AG09319 (cell line): ENCODE measurements around the gene SNX30.

Experiments used
- DNase-seq: peaks from one replicate; pipeline ENCODE4 v3.0.0-alpha.2; 2010; ENCODE audit warnings: low read depth; ENCODE audit errors: extremely low read depth
- CTCF ChIP-seq: IDR thresholded peaks from 2 replicates; pipeline ENCODE4 v1.5.1; 2011; ENCODE audit warnings: low read depth, mild to moderate bottlenecking, inconsistent platforms, low read length, moderate library complexity

Gene SNX30

GRCh38 chr9:112873773-112874405 lies 123.3 kb downstream of the SNX30 start:
- TF ChIP-seq CTCF: no peak
- no peak for DNase-seq

DNA sequence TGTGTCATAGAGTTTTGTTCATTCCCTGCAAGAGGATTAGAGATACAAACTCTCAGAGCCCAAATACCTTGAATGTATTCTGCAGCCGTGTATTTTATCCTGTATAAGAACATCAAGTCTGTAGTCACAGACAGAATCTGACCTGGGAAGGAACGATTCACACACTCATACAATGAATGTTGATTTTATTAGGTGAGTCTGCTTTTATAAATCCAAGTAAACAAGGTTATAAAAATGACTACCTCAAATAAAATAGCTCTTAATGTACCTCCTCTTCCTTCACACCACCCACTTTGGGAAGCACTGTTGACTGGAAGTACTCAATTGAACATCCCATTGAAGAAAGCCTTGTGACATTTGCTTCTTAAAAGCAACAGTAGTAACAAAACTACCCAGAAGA lies 128.2 kb downstream of the SNX30 start:
- TF ChIP-seq CTCF: no peak
- DNase-seq: no peak

DNA sequence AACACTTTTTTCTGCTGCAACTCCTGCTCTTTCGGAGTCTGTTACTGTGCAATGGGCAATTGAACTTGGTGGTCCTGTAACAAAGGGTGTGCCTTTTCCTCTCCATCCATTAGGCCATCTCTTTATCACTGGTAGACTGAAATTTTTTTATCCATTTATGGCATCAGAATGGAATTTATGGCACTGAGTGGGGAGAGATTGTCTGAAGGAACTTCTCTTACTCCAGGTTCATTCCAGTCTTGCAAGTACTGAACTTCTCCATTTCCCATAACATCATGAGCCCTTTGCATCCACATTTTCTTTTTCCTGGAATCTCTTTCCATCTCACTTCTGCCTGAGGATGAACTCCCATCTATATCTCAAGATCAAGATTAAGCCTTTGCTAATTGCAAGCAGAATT lies 130.1 kb downstream of the SNX30 start:
- no peak for DNase-seq
- TF ChIP-seq CTCF: no peak

GRCh38 chr9:112881331-112881730 lies 130.8 kb downstream of the SNX30 start:
- no peak for DNase-seq
- TF ChIP-seq CTCF: no peak

DNA sequence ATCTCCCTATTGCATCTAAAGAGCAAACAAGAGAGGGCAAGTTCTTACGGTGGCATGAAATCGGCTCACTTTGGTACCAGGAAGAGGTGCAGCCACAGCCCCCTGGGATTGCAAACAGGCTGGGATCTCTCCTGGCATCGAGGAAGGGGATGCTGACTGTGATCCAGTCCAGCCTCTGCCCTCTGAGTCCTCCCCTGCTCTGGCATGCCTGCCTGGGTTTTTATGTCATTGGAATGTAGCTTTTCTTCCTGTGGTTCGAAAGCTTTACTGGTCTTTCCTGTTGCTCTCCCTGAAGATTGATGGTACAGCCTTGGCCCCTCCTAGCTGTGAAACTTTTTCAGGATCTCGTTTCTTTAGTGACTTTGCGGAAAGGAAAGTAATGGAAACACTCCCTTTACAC lies 133.5 kb downstream of the SNX30 start:
- no peak for DNase-seq
- TF ChIP-seq CTCF: no peak

DNA sequence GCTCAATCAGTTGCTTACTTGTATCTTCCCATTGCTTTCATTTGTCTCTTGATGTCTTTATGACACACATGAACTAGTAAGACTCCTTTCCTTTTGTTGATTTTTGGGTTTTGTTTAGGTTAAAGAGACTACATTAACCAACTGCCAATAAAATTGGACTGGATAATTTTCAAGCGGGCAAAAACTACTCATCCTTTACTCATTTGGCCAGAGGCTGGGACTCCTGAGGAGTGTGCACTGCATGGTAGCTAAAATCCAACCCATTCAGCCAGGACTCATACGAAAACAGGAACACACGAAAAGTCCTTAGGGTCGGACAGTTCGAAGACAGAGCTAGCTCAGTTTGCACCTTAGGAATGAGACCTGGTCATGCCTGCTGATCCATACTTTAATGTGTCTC lies 134.2 kb downstream of the SNX30 start:
- no peak for DNase-seq
- no peak for TF ChIP-seq CTCF

GRCh38 chr9:112885324-112885723 lies 134.8 kb downstream of the SNX30 start:
- no peak for DNase-seq
- TF ChIP-seq CTCF: no peak
